ENCODE results near the gene PEX1. TPM values are rescaled to one million over a fixed set of nuclear protein-coding genes. Genes with fewer than 3 reads are reported as not detected.
"Not testable (repeated sequence)": the region's sequence is repeated elsewhere in the genome, so short reads cannot be mapped to it uniquely, and the experiment has no call there.

PEX1 gene
- polyA plus RNA-seq, 3 donors, result 33.1 to 37.8 (median 34.0) TPM

DNA sequence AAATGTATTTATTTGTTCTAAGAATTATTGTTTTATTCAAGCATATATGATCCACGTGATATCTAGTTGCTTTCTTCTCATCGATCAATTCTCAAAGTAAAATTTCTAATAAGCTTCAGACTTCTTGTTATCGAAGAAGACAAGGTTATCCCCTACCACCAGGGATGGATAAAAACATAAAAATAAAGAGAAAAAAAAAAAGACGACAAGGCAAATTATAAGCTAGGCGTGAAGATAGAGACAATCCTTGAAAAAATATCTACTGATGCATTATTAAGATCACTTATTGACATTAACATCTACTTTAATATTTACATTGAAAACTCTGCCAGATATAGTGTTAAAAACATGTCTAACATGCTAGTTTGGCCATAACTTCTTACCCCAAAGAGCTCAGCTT is 19.4 kb downstream of the PEX1 start:
- no peak for DNase-seq (ENCODE audit: low read depth in 3 of 3, low spot score in 2 of 3)

- no peak for DNase-seq (ENCODE audit: low read depth in 3 of 3, low spot score in 2 of 3)
Observed at GRCh38 chr7:92506363-92506762, 22.0 kb downstream of the PEX1 start.

- no peak for DNase-seq (ENCODE audit: low read depth in 3 of 3, low spot score in 2 of 3)
Observed at GRCh38 chr7:92504563-92504962, 23.8 kb downstream of the PEX1 start.

- no peak for DNase-seq (ENCODE audit: low read depth in 3 of 3, low spot score in 2 of 3)
Observed at GRCh38 chr7:92503767-92504166, 24.6 kb downstream of the PEX1 start.

GRCh38 chr7:92498557-92498956 is 29.8 kb downstream of the PEX1 start:
- no peak for DNase-seq (ENCODE audit: low read depth in 3 of 3, low spot score in 2 of 3)

GRCh38 chr7:92496876-92497275 is 31.4 kb downstream of the PEX1 start:
- DNase-seq (ENCODE audit: low read depth in 3 of 3, low spot score in 2 of 3), result no peak

- no peak for DNase-seq (ENCODE audit: low read depth in 3 of 3, low spot score in 2 of 3)
Observed at GRCh38 chr7:92489634-92490033, 38.7 kb downstream of the PEX1 start.

GRCh38 chr7:92487804-92488203 is 40.5 kb downstream of the PEX1 start:
- no peak for DNase-seq (ENCODE audit: low read depth in 3 of 3, low spot score in 2 of 3)

- DNase-seq (ENCODE audit: low read depth in 3 of 3, low spot score in 2 of 3), result no peak
Observed at GRCh38 chr7:92485974-92486373, 42.3 kb downstream of the PEX1 start.

- no peak for DNase-seq (ENCODE audit: low read depth in 3 of 3, low spot score in 2 of 3)
Observed at GRCh38 chr7:92485267-92485892, 42.9 kb downstream of the PEX1 start.

DNA sequence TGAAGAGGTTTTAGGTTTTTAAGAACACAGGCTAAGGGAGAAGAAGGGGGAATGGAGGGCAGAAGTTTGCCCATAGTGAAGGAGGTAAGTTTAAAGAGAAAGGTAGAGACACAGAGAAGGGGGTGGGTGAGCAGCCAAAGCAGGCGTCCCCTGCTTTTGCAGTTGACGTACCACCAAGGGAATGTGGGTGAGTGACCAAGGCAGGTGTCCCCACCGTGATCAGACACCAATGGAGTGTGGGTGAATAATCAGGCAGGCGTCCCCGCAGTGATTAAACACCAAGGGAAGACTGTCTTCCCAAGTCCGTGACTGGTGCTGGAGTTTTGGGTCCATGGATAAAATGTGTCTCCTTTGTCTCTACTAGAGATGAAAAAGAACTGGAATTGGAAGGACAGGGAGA is 44.1 kb downstream of the PEX1 start:
- DNase-seq (ENCODE audit: low read depth in 3 of 3, low spot score in 2 of 3), result not testable (repeated sequence)

DNA sequence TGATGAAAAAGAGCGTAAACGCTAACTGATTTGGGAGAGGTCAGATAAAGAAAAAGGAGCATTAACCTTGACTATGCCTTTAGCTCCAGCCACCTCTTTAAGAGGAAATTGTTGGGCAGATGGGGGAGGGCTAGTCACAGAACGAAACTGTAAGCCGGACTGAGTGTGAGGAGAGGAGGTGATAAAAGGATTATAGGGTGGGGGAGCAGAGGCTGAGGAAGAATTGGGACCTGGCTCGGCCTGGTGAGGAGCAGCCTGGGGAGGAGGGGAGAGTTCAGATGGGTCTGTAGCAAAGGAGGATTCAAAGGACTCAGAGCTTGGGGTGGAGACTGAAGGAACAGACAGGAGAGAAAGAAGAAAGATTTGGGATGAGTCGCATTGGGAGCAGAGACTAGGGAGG is 44.7 kb downstream of the PEX1 start:
- DNase-seq (ENCODE audit: low read depth in 3 of 3, low spot score in 2 of 3), result not testable (repeated sequence)

DNA sequence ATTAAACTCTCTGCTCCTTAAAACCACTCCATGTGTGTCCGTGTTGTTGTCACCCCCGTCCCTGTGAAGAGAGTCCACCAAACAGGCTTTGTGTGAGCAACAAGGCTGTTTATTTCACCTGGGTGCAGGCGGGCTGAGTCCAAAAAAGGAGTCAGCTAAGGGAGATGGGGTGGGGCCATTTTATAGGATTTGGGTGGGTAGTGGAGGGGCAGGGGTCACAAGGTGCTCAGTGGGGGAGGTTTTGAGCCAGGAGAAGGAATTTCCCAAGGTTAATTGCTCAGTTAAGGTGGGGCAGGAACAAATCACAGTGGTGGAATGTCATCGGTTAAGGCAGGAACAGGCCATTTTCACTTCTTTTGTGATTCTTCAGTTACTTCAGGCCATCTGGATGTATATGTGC is 49.2 kb downstream of the PEX1 start:
- DNase-seq (ENCODE audit: low read depth in 3 of 3, low spot score in 2 of 3), result not testable (repeated sequence)

- DNase-seq (ENCODE audit: low read depth in 3 of 3, low spot score in 2 of 3), result no peak
Observed at GRCh38 chr7:92478711-92479110, 49.6 kb downstream of the PEX1 start.

DNA sequence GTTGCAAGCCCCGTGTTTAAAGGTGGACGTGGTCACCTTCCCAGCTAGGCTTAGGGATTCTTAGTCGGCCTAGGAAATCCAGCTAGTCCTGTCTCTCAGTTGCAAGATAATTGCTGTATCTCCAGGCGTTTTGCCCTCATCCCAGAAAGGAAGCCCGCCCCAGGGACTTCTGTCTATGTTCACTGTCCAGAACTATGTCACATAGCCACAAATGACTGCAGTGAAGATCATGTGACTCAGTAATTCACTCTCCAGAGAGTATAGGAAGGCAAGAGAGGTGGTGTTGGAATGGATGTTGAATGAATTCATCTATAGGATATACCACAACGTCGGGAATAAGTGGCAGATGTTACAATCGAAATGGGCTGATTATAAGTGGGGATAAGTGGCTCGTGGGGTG is 50.2 kb downstream of the PEX1 start:
- DNase-seq (ENCODE audit: low read depth in 3 of 3, low spot score in 2 of 3), result no peak

DNA sequence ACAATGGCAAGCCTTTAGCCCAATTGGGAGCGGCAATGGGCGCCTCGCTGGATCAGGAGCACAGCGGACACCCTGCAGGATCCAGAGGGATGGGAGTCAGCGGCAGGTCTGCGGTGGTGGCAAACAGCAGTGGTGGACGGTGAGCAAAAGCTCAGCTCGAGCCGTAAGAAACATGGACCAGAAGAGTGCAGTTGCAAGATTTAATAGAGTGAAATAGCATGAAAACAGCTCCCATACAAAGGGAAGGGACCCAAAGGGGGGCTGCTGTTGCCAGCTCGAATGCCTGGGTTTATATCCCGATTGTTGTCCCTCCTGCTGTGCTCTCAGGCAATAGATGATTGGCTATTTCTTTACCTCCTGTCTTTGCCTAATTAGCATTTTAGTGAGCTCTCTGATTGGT is 50.6 kb downstream of the PEX1 start, which contains the start of gene ERVW-1:
TSS of gene ERVW-1 (minus strand) at position 266 of the 400 bp plus-strand sequence. CDS start 7,565 bp downstream, outside the sequence.
- DNase-seq (ENCODE audit: low read depth in 3 of 3, low spot score in 2 of 3), result not testable (repeated sequence)

DNA sequence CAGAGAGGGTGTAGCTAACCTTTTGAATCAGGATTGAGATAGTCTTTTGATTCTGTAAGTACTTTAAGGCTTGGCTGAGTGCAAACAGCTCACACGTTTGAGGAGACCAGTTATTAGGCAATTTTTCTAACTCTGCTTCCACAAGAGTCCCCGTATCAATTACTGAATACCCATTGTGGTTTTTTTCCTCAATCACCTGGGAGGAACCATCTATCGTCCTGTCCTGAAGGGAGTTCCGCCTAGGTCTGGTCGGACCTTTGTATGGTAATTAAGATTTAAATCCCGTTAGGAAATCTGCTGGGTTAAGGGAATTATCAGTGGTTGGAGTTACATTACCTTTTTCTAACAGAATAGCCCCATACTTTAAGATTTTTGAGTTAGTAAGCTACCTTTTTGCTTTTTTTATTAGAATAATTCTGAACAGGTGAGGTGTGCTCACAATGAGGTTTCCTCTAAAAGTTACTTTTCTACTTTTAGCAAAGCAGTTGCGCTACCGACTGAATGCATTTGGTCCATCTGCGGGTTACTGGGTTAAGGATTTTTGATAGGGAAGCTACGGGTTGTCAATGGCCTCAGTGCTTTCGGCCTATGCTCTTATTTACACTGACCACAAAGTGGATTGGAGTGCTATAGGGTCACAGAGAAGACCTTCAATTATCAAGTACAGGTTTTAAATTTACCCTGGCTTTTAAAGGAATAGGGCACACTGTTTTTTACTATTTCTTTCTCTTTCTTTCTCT is 52.3 kb downstream of the PEX1 start:
- not testable (repeated sequence) for DNase-seq (ENCODE audit: low read depth in 3 of 3, low spot score in 2 of 3)

DNA sequence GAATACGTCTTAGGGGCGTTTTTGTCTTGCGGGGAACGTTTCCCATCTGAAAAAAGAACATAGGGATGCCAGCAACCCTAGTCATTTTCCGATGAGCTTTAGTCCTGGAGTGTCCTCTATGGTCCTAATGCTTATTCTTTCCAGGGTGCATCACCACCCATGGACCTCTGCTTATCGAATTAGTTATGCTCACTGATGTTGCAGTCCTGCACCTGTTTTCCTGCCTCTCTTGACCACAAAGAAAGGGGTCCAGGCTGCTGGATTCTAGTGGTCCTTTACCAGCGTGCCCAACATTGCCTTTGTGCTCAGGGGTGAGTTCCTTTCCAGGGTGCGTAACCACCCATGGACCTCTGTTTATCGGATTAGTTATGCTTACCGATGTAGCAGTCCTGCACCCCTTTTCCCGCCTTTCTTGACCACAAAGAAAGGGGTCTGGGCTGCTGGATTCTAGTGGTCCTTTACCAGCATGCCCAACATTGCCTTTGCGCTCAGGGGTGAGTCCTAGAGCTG is 53.0 kb downstream of the PEX1 start:
- DNase-seq (ENCODE audit: low read depth in 3 of 3, low spot score in 2 of 3), result not testable (repeated sequence)

DNA sequence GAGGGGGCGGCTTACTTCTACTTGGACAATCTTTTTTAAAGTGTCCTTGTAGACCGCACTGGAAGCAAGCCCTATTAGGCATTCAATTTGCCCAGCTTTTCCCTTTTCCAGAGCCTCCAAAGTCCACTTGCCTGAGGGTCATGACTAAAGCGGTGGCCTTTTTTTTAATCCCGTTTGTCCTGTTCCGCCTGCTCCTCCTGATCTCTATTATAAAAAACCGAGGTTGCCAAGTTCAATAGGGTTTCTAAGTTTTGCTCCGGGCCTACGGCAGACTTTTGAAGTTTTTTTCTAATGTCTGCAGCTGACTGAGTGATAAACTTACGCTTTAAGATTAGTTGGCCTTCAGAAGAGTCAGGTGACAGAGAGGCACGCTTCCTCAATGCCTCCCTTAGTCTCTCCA is 54.3 kb downstream of the PEX1 start:
- not testable (repeated sequence) for DNase-seq (ENCODE audit: low read depth in 3 of 3, low spot score in 2 of 3)

DNA sequence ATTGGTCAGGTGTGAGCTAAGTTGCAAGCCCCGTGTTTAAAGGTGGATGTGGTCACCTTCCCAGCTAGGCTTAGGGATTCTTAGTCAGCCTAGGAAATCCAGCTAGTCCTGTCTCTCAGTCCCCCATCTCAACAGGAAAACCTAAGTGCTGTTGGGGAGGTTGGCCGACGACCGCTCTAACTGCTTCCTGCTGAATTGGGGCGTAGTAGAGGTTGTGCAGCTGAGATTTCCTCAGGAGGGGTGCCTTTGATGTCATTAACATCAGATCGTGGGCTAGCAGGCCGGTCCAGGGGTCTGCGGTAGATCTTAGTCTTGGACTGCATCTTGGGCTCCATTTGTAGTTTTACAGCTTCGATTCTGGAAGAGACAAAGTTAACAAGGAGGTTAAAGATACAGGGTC is 59.7 kb downstream of the PEX1 start:
- DNase-seq (ENCODE audit: low read depth in 3 of 3, low spot score in 2 of 3), result not testable (repeated sequence)

DNA sequence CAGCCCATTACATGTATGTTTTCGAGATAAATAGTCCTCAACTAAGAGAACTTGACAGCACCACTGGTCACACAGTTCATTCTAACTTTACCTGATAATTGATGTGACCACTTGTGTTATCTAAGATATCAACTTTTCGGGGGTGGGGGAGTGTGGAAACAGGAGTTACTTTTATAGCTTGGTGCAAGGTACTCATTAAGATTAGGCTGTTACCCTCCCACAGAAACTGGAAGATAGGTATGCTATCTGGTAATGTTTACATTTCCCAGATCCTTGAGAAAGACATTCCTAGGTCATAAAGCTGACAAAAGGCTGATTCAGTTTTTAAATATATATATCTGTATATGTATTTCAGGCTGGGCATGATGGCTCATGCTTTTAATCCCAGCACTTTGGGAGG is 61.6 kb downstream of the PEX1 start:
- DNase-seq (ENCODE audit: low read depth in 3 of 3, low spot score in 2 of 3), result no peak

- DNase-seq (ENCODE audit: low read depth in 3 of 3, low spot score in 2 of 3), result no peak
Observed at GRCh38 chr7:92464515-92464914, 63.8 kb downstream of the PEX1 start.
